A549 (cell line): ENCODE measurements around the gene UNC13A.

Experiments
- BHLHE40 ChIP-seq: IDR thresholded peaks from 2 replicates; pipeline ENCODE4 v1.6.1; 2012; ENCODE audit warnings: low read depth, low read length, inconsistent platforms
- CEBPB ChIP-seq, 2 experiments: fragments of >200 bp in 1 of 2; sonication (Bioruptor Twin) in 1 of 2; formaldehyde crosslinking in 1 of 2; IDR thresholded peaks; 2 replicates each; pipeline ENCODE4 v1.6.1; 2012 to 2016
- CHD2 ChIP-seq: fragments of 150-350 bp; IDR thresholded peaks from 2 replicates; pipeline ENCODE4 v1.6.1; 2014; ENCODE audit warnings: low read length; ENCODE audit not compliant: partially characterized antibody
- CTCF ChIP-seq: fragments of >200 bp; sonication (Bioruptor Twin); formaldehyde crosslinking; IDR thresholded peaks from 3 replicates; pipeline ENCODE4 v1.5.1; 2016
- EHMT2 ChIP-seq: fragments of 200-600 bp; sonication (generic); IDR thresholded peaks from 2 replicates; pipeline ENCODE4 v1.6.1; 2016; ENCODE audit warnings: antibody characterized with exemption, low read depth, mild to moderate bottlenecking, moderate library complexity
- JUN ChIP-seq, 2 experiments: fragments of >200 bp; sonication (Bioruptor Twin); formaldehyde crosslinking; IDR thresholded peaks; 2 replicates in 1 of 2; 3 replicates in 1 of 2; pipeline ENCODE4 v1.6.1; 2016 to 2017
- NR3C1 ChIP-seq: fragments of >200 bp; sonication (Bioruptor Twin); formaldehyde crosslinking; IDR thresholded peaks from 3 replicates; pipeline ENCODE4 v1.6.1; 2017
- POLR2A ChIP-seq: IDR thresholded peaks from 2 replicates; pipeline ENCODE4 v1.6.1; 2012; ENCODE audit warnings: mild to moderate bottlenecking, low read length
- RAD21 ChIP-seq, 2 experiments: fragments of >200 bp in 1 of 2; sonication (Bioruptor Twin) in 1 of 2; formaldehyde crosslinking in 1 of 2; IDR thresholded peaks in 1 of 2; conservative IDR thresholded peaks in 1 of 2; 2 replicates in 1 of 2; 3 replicates in 1 of 2; pipeline ENCODE4 v1.6.1; 2012 to 2018; ENCODE audit warnings: inconsistent platforms in 1 of 2
- ZSCAN20 ChIP-seq: fragments of 250-450 bp; sonication (Bioruptor Pico); IDR thresholded peaks from 2 replicates; pipeline ENCODE4 v1.8.0; 2022; ENCODE audit warnings: mild to moderate bottlenecking, moderate library complexity
- TF ChIP-seq, protein P1 (sequence below): IDR thresholded peaks from 2 replicates; pipeline ENCODE4 v1.6.1; 2012

DNA sequence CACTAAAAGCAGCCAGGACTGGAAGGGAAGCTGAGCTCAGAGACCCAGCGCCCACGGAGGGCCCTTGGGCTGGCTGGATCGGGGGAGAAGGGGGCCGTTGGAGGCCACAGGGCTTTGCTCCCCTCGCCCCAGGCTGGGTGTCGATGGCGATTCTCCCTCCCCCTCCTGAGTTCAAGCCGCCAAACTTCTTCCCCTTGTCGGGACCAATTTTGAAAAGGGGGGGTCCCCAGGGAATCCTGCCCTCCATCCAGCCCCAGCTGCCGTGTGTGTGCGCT lies 71.5 kb downstream of the UNC13A start:
- TF ChIP-seq, protein P1, sequence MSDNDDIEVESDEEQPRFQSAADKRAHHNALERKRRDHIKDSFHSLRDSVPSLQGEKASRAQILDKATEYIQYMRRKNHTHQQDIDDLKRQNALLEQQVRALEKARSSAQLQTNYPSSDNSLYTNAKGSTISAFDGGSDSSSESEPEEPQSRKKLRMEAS, result no peak
- TF ChIP-seq JUN (IDR thresholded peaks at IDR 0.05) (no peak), CEBPB (IDR thresholded peaks at IDR 0.05) (no peak), BHLHE40 (no peak), POLR2A (no peak), CTCF (no peak), CHD2 (no peak), RAD21 (conservative IDR thresholded peaks at IDR 0.05 in 1 of 2, IDR thresholded peaks at IDR 0.05 in 1 of 2) (no peak), ZSCAN20 (CRISPR knock-in tag) (no peak), EHMT2 (no peak), NR3C1 (no peak)
